HepG2 (cell line): ENCODE results near the gene EFS. TPM values are rescaled to one million over a fixed set of nuclear protein-coding genes. Genes with fewer than 3 reads are reported as not detected.

Experiments
- ATAC-seq: fragments of 200-7000 bp; cut with Tn5 transposase; 3 replicates; pipeline ENCODE4 v1.9.1; 2020; ENCODE audit warnings: mild to moderate bottlenecking, moderate library complexity
- BruUV-seq: library from RNA; stranded (reverse); fragments of 400-500 nt; replicated peaks from 2 replicates; lab custom pipeline; 2021; lab: Mats Ljungman, UMichigan
- CTCF ChIA-PET: fragments of 300-600 bp; formaldehyde crosslinking; extraction: SDS; loops from one replicate; lab custom pipeline; 2021; ENCODE audit warnings: low total read pairs, inconsistent platforms, low intra/inter-chr PET ratio; lab: Yijun Ruan, JAX
- POLR2A ChIA-PET: fragments of 350-600 bp; sonication (Branson Sonifier 250); formaldehyde crosslinking; loops from one replicate; lab custom pipeline; 2020; ENCODE audit warnings: antibody characterized with exemption, inconsistent platforms; lab: Yijun Ruan, JAX
- DNase-seq: peaks from one replicate; pipeline ENCODE4 v3.0.0-alpha.2; 2015; ENCODE audit warnings: low spot score
- FAIRE-seq: peaks from 3 replicates; lab custom pipeline; 2011; peaks lifted over from hg19 to GRCh38; lab: Jason Lieb, UNC
- H2AFZ ChIP-seq: one replicate; pipeline ENCODE4 v1.6.1; 2011; ENCODE audit warnings: low read length, inconsistent platforms
- H3K27ac ChIP-seq: fragments of 300-600 bp; 3 replicates; pipeline ENCODE4 v1.8.0; 2011; ENCODE audit warnings: mixed run types, mild to moderate bottlenecking, mixed read lengths, low read length, inconsistent platforms; ENCODE audit not compliant: insufficient read depth; ENCODE audit errors: extremely low read length
- H3K27me3 ChIP-seq, 2 experiments: fragments of 200-600 bp in 1 of 2; 2 replicates in 1 of 2; 3 replicates in 1 of 2; pipeline versions ENCODE4 v1.6.0 to v1.8.0; 2011; ENCODE audit warnings: low read length in 2 of 2, mild to moderate bottlenecking in 2 of 2, moderate library complexity in 2 of 2, inconsistent platforms in 1 of 2; ENCODE audit not compliant: insufficient read depth in 2 of 2, control insufficient read depth in 1 of 2
- H3K36me3 ChIP-seq, 2 experiments: fragments of 200-600 bp in 1 of 2; replicated peaks in 1 of 2; 2 replicates in 1 of 2; 3 replicates in 1 of 2; pipeline versions ENCODE4 v1.5.1 to v1.8.0; 2011; ENCODE audit warnings: low read length in 2 of 2, inconsistent platforms in 1 of 2; ENCODE audit not compliant: insufficient read depth in 2 of 2, control insufficient read depth in 1 of 2
- H3K4me1 ChIP-seq: 2 replicates; pipeline ENCODE4 v1.5.1; 2012; ENCODE audit warnings: low read length, inconsistent platforms; ENCODE audit not compliant: insufficient read depth
- H3K4me2 ChIP-seq: 2 replicates; pipeline ENCODE4 v1.6.0; 2011; ENCODE audit warnings: low read depth, low read length, inconsistent platforms
- H3K4me3 ChIP-seq, 3 experiments: fragments of 200-600 bp in 1 of 3; sonication (generic), shearing (Covaris generic) in 1 of 3; replicated peaks in 1 of 3; 2 replicates each; pipeline ENCODE4 v1.5.1; 2011 to 2016; ENCODE audit warnings: low read length in 3 of 3, inconsistent platforms in 2 of 3, low read depth in 2 of 3, mild to moderate bottlenecking in 2 of 3, control low read depth in 1 of 3, mixed read lengths in 1 of 3; ENCODE audit not compliant: insufficient read depth in 1 of 3
- H3K79me2 ChIP-seq: one replicate; pipeline ENCODE4 v1.6.1; 2011; ENCODE audit warnings: low read length, inconsistent platforms; ENCODE audit not compliant: insufficient read depth
- H3K9ac ChIP-seq: 2 replicates; pipeline ENCODE4 v1.6.0; 2011; ENCODE audit warnings: mild to moderate bottlenecking, low read depth, low read length, inconsistent platforms; ENCODE audit not compliant: insufficient read depth
- H3K9me3 ChIP-seq: 2 replicates; pipeline ENCODE4 v1.5.1; 2012; ENCODE audit warnings: mild to moderate bottlenecking, low read length
- H4K20me1 ChIP-seq: 2 replicates; pipeline ENCODE4 v1.6.0; 2011; ENCODE audit warnings: inconsistent platforms, mild to moderate bottlenecking, low read length, moderate library complexity; ENCODE audit not compliant: insufficient read depth
- ATF7 ChIP-seq, 2 experiments: fragments of 450-650 bp in 1 of 2; sonication (generic) in 1 of 2; formaldehyde crosslinking in 1 of 2; IDR thresholded peaks; 2 replicates each; pipeline versions ENCODE4 v1.4.0 to v1.6.1; 2016 to 2020; ENCODE audit warnings: antibody characterized with exemption in 1 of 2, mild to moderate bottlenecking in 1 of 2, missing genetic modification reagents in 1 of 2
- CEBPB ChIP-seq: IDR thresholded peaks from 2 replicates; pipeline ENCODE4 v1.6.1; 2011; ENCODE audit warnings: low read depth, low read length, improper control_type of control experiment, borderline replicate concordance
- CREB1 ChIP-seq, 2 experiments: fragments of 450-650 bp in 1 of 2; IDR thresholded peaks; 2 replicates each; pipeline ENCODE4 v1.6.1; 2016 to 2017; ENCODE audit warnings: control low read depth in 1 of 2, mild to moderate bottlenecking in 1 of 2, missing compliant biosample characterization in 1 of 2, missing genetic modification characterization in 1 of 2
- HOXA5 ChIP-seq: sonication (generic); formaldehyde crosslinking; IDR thresholded peaks from 2 replicates; pipeline ENCODE4 v1.4.0; 2020; ENCODE audit warnings: missing genetic modification reagents
- ZNF563 ChIP-seq: sonication (generic); formaldehyde crosslinking; IDR thresholded peaks from 2 replicates; pipeline ENCODE4 v1.8.0; 2022; ENCODE audit warnings: mild to moderate bottlenecking, moderate library complexity, missing genetic modification reagents
- WGBS: methylation state at CpG from one replicate; pipeline ENCODE4 v1.1.6; 2017; ENCODE audit warnings: low lambda C conversion rate; 5-methylcytosine and 5-hydroxymethylcytosine counted together
- in situ Hi-C: cut with HindIII; loops from 2 replicates; pipeline ENCODE4 v1.10.0; 2017; ENCODE audit warnings: low pct_unique_long_range_greater_than_20kb; ENCODE audit not compliant: extremely low pct_ligation_motif_present
- intact Hi-C: fragments of 100-400 bp; cut with micrococcal nuclease; formaldehyde crosslinking; loops from one replicate; pipeline ENCODE4 v1.10.0; 2022; ENCODE audit not compliant: unreplicated experiment
- polyA plus RNA-seq, 8 experiments: library from polyadenylated mRNA; depleted of rRNA in 3 of 8; stranded (reverse) in 7 of 8; unstranded in 1 of 8; fragments of >200 nt; fragmentation: Illumina TruSeq in 4 of 8; extraction: Trizol in 4 of 8; gene quantifications; 2 replicates each; pipeline versions ENCODE4 v1.2.1 to v1.2.3, GENCODE V29; 2011 to 2016; ENCODE audit warnings: low read depth in 4 of 8, missing spikeins in 1 of 8, mixed read lengths in 1 of 8; ENCODE audit not compliant: insufficient read depth in 1 of 8
- total RNA-seq, 5 experiments: library from RNA; depleted of rRNA; stranded (reverse); fragments of >200 nt; fragmentation: Illumina TruSeq; extraction: Trizol; gene quantifications; 2 replicates each; pipeline ENCODE4 v1.2.3, GENCODE V29; 2016; ENCODE audit warnings: low read depth in 1 of 5
- TF ChIP-seq, protein P1 (sequence below): sonication (generic); formaldehyde crosslinking; IDR thresholded peaks from 2 replicates; pipeline ENCODE4 v1.4.0; 2020; ENCODE audit warnings: missing genetic modification reagents, borderline replicate concordance

Gene EFS
- total and polyA plus RNA-seq, 2 of the 13 experiments (the other 11 are each of a cell fraction or from before 2014, with no cell fraction given), result not detected

DNA sequence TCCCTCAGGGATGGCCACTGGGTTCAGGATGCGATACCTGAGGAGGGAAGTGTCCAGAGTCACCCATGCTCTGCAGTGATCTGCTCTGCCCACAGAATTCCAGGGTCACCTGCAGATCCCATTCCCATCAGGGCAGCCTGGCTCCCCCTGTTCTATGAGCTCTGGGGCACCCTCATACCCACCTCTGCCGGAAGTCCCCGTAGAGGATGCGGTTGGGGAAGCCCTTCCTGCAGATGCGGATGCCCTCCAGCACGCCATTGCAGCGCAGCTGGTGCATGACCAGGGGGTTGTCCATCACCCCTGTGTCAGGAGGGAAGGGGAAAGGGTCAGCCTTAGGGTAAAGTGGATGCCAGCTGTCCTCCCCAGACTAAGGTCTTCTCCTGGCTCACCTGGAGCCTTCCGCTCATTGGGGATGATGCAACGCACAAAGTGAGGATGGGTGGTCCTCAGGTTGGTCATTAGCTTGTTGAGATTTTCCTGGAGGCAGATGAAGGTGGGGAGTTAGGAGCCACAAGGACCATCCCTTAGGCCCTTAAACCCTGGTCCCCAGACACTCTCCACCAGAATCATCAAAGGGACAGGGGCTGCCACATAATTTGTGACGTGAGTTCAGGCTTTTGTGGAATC, 31.9 kb upstream of the EFS start:
- Histone ChIP-seq H3K36me3 (no peaks in the 10 kb centered on the region), H3K9me3 (no peaks in the 10 kb centered on the region), H3K79me2 (no peaks in the 10 kb centered on the region), H4K20me1 (no peaks in the 10 kb centered on the region)
- DNase-seq, result no peak
- TF ChIP-seq, protein P1, sequence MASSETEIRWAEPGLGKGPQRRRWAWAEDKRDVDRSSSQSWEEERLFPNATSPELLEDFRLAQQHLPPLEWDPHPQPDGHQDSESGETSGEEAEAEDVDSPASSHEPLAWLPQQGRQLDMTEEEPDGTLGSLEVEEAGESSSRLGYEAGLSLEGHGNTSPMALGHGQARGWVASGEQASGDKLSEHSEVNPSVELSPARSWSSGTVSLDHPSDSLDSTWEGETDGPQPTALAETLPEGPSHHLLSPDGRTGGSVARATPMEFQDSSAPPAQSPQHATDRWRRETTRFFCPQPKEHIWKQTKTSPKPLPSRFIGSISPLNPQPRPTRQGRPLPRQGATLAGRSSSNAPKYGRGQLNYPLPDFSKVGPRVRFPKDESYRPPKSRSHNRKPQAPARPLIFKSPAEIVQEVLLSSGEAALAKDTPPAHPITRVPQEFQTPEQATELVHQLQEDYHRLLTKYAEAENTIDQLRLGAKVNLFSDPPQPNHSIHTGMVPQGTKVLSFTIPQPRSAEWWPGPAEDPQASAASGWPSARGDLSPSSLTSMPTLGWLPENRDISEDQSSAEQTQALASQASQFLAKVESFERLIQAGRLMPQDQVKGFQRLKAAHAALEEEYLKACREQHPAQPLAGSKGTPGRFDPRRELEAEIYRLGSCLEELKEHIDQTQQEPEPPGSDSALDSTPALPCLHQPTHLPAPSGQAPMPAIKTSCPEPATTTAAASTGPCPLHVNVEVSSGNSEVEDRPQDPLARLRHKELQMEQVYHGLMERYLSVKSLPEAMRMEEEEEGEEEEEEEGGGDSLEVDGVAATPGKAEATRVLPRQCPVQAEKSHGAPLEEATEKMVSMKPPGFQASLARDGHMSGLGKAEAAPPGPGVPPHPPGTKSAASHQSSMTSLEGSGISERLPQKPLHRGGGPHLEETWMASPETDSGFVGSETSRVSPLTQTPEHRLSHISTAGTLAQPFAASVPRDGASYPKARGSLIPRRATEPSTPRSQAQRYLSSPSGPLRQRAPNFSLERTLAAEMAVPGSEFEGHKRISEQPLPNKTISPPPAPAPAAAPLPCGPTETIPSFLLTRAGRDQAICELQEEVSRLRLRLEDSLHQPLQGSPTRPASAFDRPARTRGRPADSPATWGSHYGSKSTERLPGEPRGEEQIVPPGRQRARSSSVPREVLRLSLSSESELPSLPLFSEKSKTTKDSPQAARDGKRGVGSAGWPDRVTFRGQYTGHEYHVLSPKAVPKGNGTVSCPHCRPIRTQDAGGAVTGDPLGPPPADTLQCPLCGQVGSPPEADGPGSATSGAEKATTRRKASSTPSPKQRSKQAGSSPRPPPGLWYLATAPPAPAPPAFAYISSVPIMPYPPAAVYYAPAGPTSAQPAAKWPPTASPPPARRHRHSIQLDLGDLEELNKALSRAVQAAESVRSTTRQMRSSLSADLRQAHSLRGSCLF (CRISPR knock-in tag), result no peak
- TF ChIP-seq ATF7 (IDR thresholded peaks at IDR 0.05) (peak; percentile 70), ATF7 (CRISPR knock-in tag; IDR thresholded peaks at IDR 0.05) (no peak), HOXA5 (CRISPR knock-in tag) (no peak), ZNF563 (CRISPR knock-in tag) (0 out of 2 replicates have a peak, but pooled peaks have one; percentile 8), CEBPB (peak; percentile 66), CREB1 (IDR thresholded peaks at IDR 0.05) (peak; percentile 62), CREB1 (CRISPR knock-in tag; IDR thresholded peaks at IDR 0.05) (no peak)
- TF ChIP-seq, all 625 proteins: peak for 4
- ATAC-seq (no peak), FAIRE-seq (no peak)
- POLR2A ChIA-PET, result no interaction called here
- intact Hi-C loops (no loop called here), in situ Hi-C loops (no loop called here)
- CTCF ChIA-PET, result no interaction called here
- WGBS, result 30% methylated on average over 9 of the region's 10 CpGs
- no peaks in the 10 kb centered on the region for H3K4me1 ChIP-seq
- H3K27me3 ChIP-seq, result peaks cover 26 to 78% of the 10 kb centered on the region in 2 experiments
- H3K27ac ChIP-seq, result no peak overlapping the region
- no peak overlapping the region for H3K4me3 ChIP-seq
- H2AFZ ChIP-seq, result no peak overlapping the region
- BruUV-seq, result no TSS peak
- no peak overlapping the region for H3K9ac ChIP-seq
- H3K4me2 ChIP-seq, result no peak overlapping the region
